ENCODE results near the gene SLC13A4.
A peak's percentile ranks its signal among the peaks of the same experiment; 100 is the strongest.

GRCh38 chr7:135748770-135749169 is 20.8 kb upstream of the SLC13A4 start, which contains the start of gene FAM180A:
- TF ChIP-seq POLR2A (IDR thresholded peaks at IDR 0.05) = no peak
- TF ChIP-seq, protein P1, sequence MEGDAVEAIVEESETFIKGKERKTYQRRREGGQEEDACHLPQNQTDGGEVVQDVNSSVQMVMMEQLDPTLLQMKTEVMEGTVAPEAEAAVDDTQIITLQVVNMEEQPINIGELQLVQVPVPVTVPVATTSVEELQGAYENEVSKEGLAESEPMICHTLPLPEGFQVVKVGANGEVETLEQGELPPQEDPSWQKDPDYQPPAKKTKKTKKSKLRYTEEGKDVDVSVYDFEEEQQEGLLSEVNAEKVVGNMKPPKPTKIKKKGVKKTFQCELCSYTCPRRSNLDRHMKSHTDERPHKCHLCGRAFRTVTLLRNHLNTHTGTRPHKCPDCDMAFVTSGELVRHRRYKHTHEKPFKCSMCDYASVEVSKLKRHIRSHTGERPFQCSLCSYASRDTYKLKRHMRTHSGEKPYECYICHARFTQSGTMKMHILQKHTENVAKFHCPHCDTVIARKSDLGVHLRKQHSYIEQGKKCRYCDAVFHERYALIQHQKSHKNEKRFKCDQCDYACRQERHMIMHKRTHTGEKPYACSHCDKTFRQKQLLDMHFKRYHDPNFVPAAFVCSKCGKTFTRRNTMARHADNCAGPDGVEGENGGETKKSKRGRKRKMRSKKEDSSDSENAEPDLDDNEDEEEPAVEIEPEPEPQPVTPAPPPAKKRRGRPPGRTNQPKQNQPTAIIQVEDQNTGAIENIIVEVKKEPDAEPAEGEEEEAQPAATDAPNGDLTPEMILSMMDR (IDR thresholded peaks at IDR 0.05) = no peak
- peak; percentile 32 to 65 for TF ChIP-seq POLR2AphosphoS5 (IDR thresholded peaks at IDR 0.05; ENCODE audit: insufficient read depth in 1 of 2, low read depth in 1 of 2)
